Bronchial epithelial cell (primary cell): ENCODE results near the gene PPIF. TPM values are rescaled to one million over a fixed set of nuclear protein-coding genes. Genes with fewer than 3 reads are reported as not detected.

Experiments used
- DNase-seq: peaks from one replicate; pipeline ENCODE4 v3.0.0-alpha.2; 2010; ENCODE audit warnings: low read depth
- FAIRE-seq: peaks from 2 replicates; lab custom pipeline; 2011; peaks lifted over from hg19 to GRCh38; lab: Jason Lieb, UNC
- H3K27me3 ChIP-seq: 2 replicates; pipeline ENCODE4 v1.5.1; 2011; ENCODE audit warnings: low read length; ENCODE audit not compliant: control insufficient read depth, insufficient read depth
- H3K36me3 ChIP-seq: 2 replicates; pipeline ENCODE4 v1.5.1; 2011; ENCODE audit warnings: low read length; ENCODE audit not compliant: control insufficient read depth, insufficient read depth
- H3K4me3 ChIP-seq: 2 replicates; pipeline ENCODE4 v1.5.1; 2011; ENCODE audit warnings: mild to moderate bottlenecking, low read depth, low read length, control low read depth
- CTCF ChIP-seq: IDR thresholded peaks from 2 replicates; pipeline ENCODE4 v1.5.1; 2011; ENCODE audit warnings: mild to moderate bottlenecking, moderate library complexity, low read length, control low read depth, inconsistent platforms; ENCODE audit not compliant: insufficient read depth, severe bottlenecking
- total RNA-seq: library from RNA; depleted of rRNA; stranded (reverse); fragments of >200 nt; gene quantifications from 2 replicates; pipeline ENCODE4 v1.2.1, GENCODE V29; 2014

Gene PPIF
- total RNA-seq, 1 donor from 2014 or later: 27.1 TPM

GRCh38 chr10:79390551-79391229, 43.4 kb downstream of the PPIF start:
- Histone ChIP-seq H3K4me3 (no peak overlapping the region), H3K36me3 (no peaks in the 10 kb centered on the region), H3K27me3 (no peaks in the 10 kb centered on the region)
- no peak for DNase-seq
- TF ChIP-seq CTCF: no peak
- no peak for FAIRE-seq

GRCh38 chr10:79391231-79392019, 44.2 kb downstream of the PPIF start:
- DNase-seq: no peak
- no peak overlapping the region for H3K4me3 ChIP-seq
- no peaks in the 10 kb centered on the region for H3K27me3 ChIP-seq
- no peaks in the 10 kb centered on the region for H3K36me3 ChIP-seq
- no peak for TF ChIP-seq CTCF
- no peak for FAIRE-seq

GRCh38 chr10:79392020-79392398, 44.7 kb downstream of the PPIF start:
- no peak overlapping the region for H3K4me3 ChIP-seq
- no peaks in the 10 kb centered on the region for H3K36me3 ChIP-seq
- H3K27me3 ChIP-seq: no peaks in the 10 kb centered on the region
- TF ChIP-seq CTCF: no peak
- no peak for FAIRE-seq
- DNase-seq: no peak

GRCh38 chr10:79392506-79393176, 45.4 kb downstream of the PPIF start:
- no peaks in the 10 kb centered on the region for H3K27me3 ChIP-seq
- no peaks in the 10 kb centered on the region for H3K36me3 ChIP-seq
- DNase-seq (no peak), FAIRE-seq (no peak)
- H3K4me3 ChIP-seq: no peak overlapping the region
- no peak for TF ChIP-seq CTCF

GRCh38 chr10:79393221-79393923, 46.1 kb downstream of the PPIF start:
- H3K27me3 ChIP-seq: no peaks in the 10 kb centered on the region
- FAIRE-seq (no peak), DNase-seq (no peak)
- H3K4me3 ChIP-seq: no peak overlapping the region
- no peak for TF ChIP-seq CTCF
- no peaks in the 10 kb centered on the region for H3K36me3 ChIP-seq
